EH (cell line): ENCODE data around the gene RANGRF.
A peak's percentile ranks its signal among the peaks of the same experiment; 100 is the strongest.

Experiments
- DNase-seq: peaks from one replicate; pipeline ENCODE4 v3.0.0-alpha.2; 2015; ENCODE audit warnings: low read depth

Gene RANGRF

DNA sequence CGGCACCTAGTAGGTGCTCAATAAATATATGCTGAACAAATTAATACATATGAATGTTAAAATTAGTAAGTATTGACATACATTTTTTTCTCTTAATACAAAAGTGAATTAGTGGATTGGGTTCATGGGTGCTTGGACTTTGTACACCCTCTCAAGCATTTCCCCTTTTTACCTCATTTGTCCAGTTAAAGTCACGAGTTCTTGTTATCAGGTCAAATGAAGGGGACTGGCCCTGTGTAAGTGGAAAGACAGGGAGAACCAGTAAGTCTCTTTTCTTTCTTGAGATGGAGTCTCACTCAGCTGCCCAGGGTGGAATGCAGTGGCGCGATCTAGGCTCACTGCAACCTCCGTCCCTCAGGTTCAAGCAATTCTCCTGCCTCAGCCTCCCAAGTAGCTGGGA lies 13.7 kb upstream of the RANGRF start:
- no peak for DNase-seq

GRCh38 chr17:8275421-8276290 lies 12.8 kb upstream of the RANGRF start:
- DNase-seq = no peak

GRCh38 chr17:8277317-8277716 lies 11.2 kb upstream of the RANGRF start:
- no peak for DNase-seq

DNA sequence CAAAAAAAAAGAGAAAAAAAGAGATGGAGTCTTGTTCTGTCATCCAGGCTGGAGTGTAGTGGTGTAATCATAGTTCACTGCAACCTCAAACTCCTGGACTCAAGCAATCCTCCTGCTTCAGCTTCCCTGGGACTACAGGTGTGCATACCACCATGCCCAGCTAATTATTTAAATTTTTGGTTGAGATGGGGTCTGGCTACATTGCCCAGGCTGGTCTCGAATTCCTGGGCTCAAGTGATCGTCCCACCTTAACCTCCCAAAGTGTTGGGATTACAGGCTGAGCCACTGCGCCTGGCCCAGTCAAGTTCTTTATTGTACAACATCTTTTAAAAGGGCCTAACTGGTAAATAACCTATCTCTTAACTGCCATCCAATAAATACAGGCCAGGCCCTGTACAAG lies 6.1 kb upstream of the RANGRF start:
- DNase-seq = no peak

- DNase-seq = no peak
Observed at GRCh38 chr17:8283356-8283755, 5.1 kb upstream of the RANGRF start.

DNA sequence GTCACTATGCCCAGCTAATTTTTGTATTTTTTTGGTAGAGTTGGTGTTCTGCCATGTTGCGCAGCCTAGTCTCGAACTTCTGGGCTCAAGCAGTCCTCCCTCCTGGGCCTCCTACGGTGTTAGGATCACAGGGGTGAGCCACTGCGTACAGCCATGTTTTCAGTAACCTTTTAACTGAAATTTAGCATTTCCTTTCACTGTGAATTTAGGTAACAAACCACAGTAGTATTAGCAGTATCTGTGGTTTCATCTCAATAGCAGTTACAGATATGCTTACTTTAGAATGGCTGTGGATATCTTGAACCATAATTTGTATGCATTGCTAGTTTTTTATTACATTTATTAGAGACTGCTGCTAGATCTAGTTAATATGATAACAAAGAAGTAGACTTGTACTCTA lies 4.3 kb upstream of the RANGRF start:
- no peak for DNase-seq

DNA sequence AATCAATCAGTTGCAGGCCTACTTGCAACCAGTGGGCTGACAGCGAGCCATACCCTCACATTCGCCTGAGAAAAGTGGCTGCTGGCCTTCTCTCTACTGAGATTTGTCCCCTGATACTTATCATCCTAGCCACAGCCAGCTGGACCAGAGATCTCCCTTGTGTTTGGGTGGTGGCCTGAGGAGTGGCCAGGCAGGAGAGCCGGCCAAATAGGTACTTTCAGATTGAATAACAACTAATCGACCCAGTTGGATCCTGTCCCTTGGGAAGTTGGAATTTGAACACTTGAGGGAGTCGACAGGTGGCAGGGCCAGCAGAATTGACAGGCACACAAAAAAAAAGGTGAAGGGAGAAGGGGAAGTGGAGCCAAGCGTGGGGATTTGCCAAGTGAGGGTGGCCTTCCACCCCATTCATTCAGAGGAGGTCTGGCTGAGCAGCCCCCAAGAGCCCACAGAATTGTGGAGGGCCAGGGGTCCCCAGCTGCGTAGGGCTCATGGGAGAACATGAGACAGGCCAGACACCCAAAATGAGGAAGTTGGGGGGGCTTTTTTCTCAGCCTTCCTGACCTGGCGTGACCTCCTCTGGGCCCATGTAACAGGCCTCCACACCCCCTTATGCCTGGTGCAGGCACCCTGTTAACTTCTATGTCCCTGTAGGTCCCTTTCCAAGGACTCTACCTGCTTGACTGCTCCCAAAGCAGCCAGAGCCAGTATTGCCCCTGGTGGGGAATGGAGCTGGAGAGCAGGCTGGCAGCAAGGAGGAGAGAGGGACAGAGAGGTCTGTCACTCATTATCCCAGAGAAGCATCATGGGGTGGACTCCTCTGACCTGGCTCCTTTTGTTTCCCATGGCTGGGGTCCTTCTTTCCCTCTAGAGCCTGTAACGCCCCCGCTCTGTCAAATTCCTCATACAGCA lies 2.9 kb upstream of the RANGRF start:
- no peak for DNase-seq

GRCh38 chr17:8287651-8288335 lies 677 bp upstream of the RANGRF start:
- DNase-seq = no peak

GRCh38 chr17:8289103-8289397 lies 580 bp downstream of the RANGRF start:
- no peak for DNase-seq

- DNase-seq = peak; percentile 20
Observed at GRCh38 chr17:8290043-8290442, 1.6 kb downstream of the RANGRF start.

DNA sequence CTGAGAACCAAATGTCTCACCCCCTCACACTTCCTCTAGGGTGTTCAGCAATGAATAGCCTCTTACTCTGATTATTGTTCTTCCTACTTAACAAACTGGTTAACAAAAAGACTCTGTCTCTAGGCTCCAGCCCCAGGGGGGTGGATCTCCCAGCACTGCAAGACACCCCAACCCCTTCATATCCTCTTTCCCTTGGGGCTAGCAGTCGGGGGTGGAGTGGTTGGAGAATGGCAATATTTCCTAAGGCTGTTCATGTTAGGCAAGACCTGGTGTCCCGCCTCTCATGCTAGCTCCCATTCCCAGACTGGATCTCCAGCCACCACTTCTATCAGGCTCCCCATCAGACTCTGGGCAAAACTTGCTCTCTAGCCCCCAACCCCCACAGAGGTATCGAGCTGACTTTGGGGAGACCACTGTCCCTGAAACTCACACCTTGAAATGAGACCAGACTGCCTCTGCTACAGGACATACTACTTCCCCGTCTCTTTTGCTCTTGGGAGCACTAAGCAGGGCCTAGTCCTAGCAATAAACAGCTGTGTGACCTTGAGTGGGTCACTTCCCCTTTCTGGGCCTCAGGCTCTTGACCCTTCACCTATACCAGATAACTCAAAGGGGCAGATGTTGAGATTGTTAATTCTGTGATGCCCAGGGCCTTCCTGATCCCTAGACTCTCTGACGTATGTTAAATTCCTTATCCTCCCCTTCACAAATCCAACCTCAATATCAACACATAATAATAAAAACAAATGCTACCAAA lies 4.3 kb downstream of the RANGRF start:
- no peak for DNase-seq

DNA sequence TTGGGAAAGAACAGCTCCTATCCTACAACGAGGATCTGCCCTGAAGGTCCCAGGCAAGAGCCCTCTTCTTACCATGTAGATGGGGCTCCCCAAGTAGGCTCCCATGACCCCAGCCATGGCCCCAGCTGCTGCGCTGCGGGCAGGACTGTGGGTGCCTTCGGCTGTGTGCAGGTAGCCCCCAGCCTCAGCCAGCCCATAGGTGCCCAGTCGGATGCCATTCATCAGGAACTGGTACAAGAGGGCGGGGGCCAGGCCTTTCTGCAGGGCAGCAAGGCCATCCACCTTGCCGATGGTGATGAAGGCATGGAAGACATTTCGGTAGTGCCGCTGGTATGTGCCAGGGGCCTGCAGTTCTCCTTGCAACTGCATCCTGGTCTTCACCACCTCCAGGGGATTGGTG lies 5.9 kb downstream of the RANGRF start:
- DNase-seq = no peak

DNA sequence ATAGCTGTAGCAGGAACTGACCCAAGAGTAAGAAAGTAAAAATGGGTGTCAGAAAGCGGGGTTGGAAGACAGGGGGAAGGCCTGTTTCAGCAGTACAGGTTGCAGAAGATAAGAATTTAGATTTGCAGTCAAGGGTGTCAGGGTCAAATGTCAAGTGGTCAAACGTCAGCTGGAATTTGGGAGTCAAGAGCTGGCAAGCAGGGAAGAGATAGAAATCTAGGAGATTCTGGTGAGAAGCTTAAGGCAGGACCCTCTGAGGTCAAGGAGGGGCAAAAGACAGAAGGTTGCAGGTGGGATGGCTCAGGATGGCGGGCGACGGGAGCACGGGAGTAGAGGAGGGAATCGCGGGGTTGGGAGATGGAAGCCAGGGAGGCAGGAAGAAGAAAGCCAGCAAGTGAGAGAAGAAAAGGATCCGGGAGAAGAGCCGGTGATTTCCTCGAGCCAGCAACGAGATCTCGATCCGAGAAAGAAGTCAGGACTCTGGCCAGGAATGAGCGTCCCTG lies 6.4 kb downstream of the RANGRF start:
- DNase-seq = no peak

GRCh38 chr17:8300226-8300625 lies 11.8 kb downstream of the RANGRF start:
- DNase-seq = no peak

DNA sequence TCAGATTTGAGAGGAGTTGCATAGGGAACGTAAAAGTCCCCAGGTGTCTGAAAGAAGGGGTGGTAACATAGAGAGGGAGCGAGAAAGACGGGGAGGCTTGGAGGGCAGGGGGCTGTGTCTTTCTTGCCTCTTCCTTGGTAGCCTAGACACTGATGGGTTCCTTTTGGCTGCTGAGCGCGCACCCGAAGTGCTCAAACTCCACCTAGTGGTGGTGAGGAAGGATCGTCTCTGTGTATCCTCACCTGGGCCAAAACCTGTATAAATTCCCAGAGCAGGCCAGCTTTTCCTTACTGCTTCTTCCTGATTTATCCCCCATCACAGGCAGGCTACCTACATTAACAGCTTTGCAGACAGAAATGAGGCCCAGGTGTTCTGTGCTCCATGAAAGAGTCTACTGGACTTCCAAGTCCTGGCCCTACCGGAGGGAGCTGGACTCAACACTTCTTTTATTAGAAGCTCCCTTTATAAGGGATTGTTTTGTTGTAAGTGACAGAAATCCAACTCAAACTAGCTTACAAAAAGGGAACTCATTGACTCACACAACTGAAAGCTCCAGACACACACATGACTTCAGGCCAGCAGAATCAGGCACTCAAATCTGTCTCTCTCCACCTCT lies 12.3 kb downstream of the RANGRF start:
- peak; percentile 72 for DNase-seq

- DNase-seq = no peak
Observed at GRCh38 chr17:8310601-8311123, 22.2 kb downstream of the RANGRF start.

DNA sequence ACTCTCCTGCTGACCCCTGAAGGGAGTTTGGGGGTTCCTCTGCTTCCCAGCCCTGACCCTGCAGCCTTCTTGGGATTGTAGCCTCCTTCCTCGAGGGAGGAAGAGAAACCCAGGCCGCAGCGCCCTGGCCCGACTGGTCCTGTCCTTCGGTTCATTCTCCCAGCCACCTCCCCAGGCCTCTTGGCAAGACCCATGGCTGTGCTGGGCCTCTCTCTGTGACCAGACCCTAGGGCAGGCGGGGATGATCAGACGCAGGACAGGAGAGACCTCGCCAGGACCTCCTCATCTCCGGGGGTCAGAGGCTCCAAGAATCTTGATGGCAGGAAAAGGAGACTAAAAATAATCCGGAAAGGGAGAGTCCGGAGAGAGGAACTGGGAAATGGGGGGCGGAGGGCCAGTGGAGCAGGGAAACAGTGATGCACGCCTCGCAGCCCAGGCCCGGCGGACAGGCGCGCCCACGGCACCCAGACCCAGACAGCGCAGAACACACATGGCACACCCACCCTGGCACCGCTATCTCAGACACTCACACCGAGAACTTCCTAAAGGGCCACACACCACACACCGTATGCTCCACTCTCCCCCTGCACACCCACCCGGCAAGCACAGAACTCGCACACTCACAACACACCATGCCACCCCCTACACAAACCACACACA lies 22.8 kb downstream of the RANGRF start:
- no peak for DNase-seq

DNA sequence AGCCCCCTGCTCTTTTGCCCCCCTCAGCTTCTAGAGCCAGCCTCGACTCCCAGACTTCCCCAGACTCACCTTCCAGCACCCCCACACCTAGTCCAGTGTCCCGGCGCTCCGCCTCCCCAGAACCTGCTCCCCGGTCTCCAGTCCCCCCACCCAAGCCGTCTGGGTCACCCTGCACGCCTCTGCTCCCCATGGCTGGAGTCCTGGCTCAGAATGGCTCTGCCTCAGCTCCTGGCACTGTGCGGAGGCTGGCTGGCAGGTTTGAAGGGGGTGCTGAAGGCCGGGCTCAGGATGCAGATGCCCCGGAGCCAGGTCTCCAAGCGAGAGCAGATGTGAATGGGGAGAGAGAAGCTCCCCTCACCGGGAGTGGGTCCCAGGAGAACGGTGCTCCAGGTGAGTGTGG lies 23.8 kb downstream of the RANGRF start:
- no peak for DNase-seq

- DNase-seq = no peak
Observed at GRCh38 chr17:8312726-8313600, 24.5 kb downstream of the RANGRF start.
